ENCODE results near the gene TAOK3. TPM values are rescaled to one million over a fixed set of nuclear protein-coding genes. Genes with fewer than 3 reads are reported as not detected.

Gene TAOK3
- polyA plus RNA-seq, 3 donors, result 19.7 to 58.3 (median 44.8) TPM

- Mint-ChIP-seq H3K4me3 (no peak overlapping the region), H3K27ac (peak overlapping the region in 1 of 7 donors; percentile 6), H3K4me1 (peaks cover 14% of the 10 kb centered on the region), H3K9me3 (no peaks in the 10 kb centered on the region), H3K36me3 (peaks cover 37 to 55% of the 10 kb centered on the region in 2 donors), H3K27me3 (ENCODE audit: low read depth in 3 of 3) (no peaks in the 10 kb centered on the region)
- Histone ChIP-seq H3K9ac (ENCODE audit: insufficient read depth, low read length, poor library complexity, severe bottlenecking) (no peak overlapping the region), H3K27me3 (ENCODE audit: control insufficient read depth in 2 of 2, insufficient read depth in 2 of 2, low read length in 2 of 2) (no peaks in the 10 kb centered on the region), H3K27ac (ENCODE audit: low read depth in 1 of 2, low read length in 2 of 2) (no peak overlapping the region), H2AFZ (ENCODE audit: insufficient read depth, low read depth, low read length, poor library complexity, severe bottlenecking) (no peak overlapping the region), H3K4me2 (replicated peaks; ENCODE audit: extremely low read depth, low read length, poor library complexity, severe bottlenecking) (no peak overlapping the region), H4K20me1 (ENCODE audit: insufficient read depth, low read length) (peaks cover 60% of the 10 kb centered on the region), H3K4me1 (ENCODE audit: control insufficient read depth in 1 of 2, insufficient read depth in 2 of 2, low read length in 2 of 2) (peaks cover 0 to 7% of the 10 kb centered on the region in 2 donors), H3K79me2 (ENCODE audit: insufficient read depth, low read length) (peaks cover 10% of the 10 kb centered on the region), H3K9me3 (replicated peaks in 1 of 2; ENCODE audit: control insufficient read depth in 1 of 2, insufficient read depth in 1 of 2, low read length in 2 of 2) (no peaks in the 10 kb centered on the region), H3K36me3 (replicated peaks in 1 of 2; ENCODE audit: control insufficient read depth in 1 of 2, insufficient read depth in 2 of 2, low read length in 2 of 2) (peaks cover 43 to 77% of the 10 kb centered on the region in 2 donors), H3K4me3 (replicated peaks in 1 of 3; ENCODE audit: low read depth in 2 of 3, low read length in 3 of 3) (no peak overlapping the region)
- no peak for DNase-seq
- intact Hi-C loops (cut with micrococcal nuclease), result loop anchor here in 1 of 2 donors (10.0 kb wide), 1 partner anchor 191 kb away; the partner anchor contains the start of genes SUDS3 and TAOK3
- no peak for TF ChIP-seq CTCF (IDR thresholded peaks at IDR 0.05)
These were observed 189.0 kb downstream of the TAOK3 start for GRCh38 chr12:118183711-118184110.

GRCh38 chr12:118183155-118183554 is 189.6 kb downstream of the TAOK3 start:
- no peaks in the 10 kb centered on the region for H3K27me3 ChIP-seq (ENCODE audit: control insufficient read depth in 2 of 2, insufficient read depth in 2 of 2, low read length in 2 of 2)
- H3K4me2 ChIP-seq (replicated peaks; ENCODE audit: extremely low read depth, low read length, poor library complexity, severe bottlenecking), result no peak overlapping the region
- intact Hi-C loops (cut with micrococcal nuclease), result loop anchor here in 1 of 2 donors (10.0 kb wide), 1 partner anchor 192 kb away; the partner anchor contains the start of genes SUDS3 and TAOK3
- Mint-ChIP-seq H3K27ac (peak overlapping the region in 1 of 7 donors; percentile 7), H3K4me1 (peaks cover 14% of the 10 kb centered on the region), H3K9me3 (no peaks in the 10 kb centered on the region), H3K27me3 (ENCODE audit: low read depth in 3 of 3) (no peaks in the 10 kb centered on the region), H3K36me3 (peaks cover 35 to 56% of the 10 kb centered on the region in 2 donors), H3K4me3 (no peak overlapping the region)
- H3K27ac ChIP-seq (ENCODE audit: low read depth in 1 of 2, low read length in 2 of 2), result peak overlapping the region in 1 of 2 donors; percentile 29
- H2AFZ ChIP-seq (ENCODE audit: insufficient read depth, low read depth, low read length, poor library complexity, severe bottlenecking), result no peak overlapping the region
- no peak for TF ChIP-seq CTCF (IDR thresholded peaks at IDR 0.05)
- H3K9me3 ChIP-seq (replicated peaks in 1 of 2; ENCODE audit: control insufficient read depth in 1 of 2, insufficient read depth in 1 of 2, low read length in 2 of 2), result no peaks in the 10 kb centered on the region
- H4K20me1 ChIP-seq (ENCODE audit: insufficient read depth, low read length), result peaks cover 59% of the 10 kb centered on the region
- H3K36me3 ChIP-seq (replicated peaks in 1 of 2; ENCODE audit: control insufficient read depth in 1 of 2, insufficient read depth in 2 of 2, low read length in 2 of 2), result peaks cover 41 to 77% of the 10 kb centered on the region in 2 donors
- no peak overlapping the region for H3K4me3 ChIP-seq (replicated peaks in 1 of 3; ENCODE audit: low read depth in 2 of 3, low read length in 3 of 3)
- H3K4me1 ChIP-seq (ENCODE audit: control insufficient read depth in 1 of 2, insufficient read depth in 2 of 2, low read length in 2 of 2), result peaks cover 0 to 7% of the 10 kb centered on the region in 2 donors
- H3K9ac ChIP-seq (ENCODE audit: insufficient read depth, low read length, poor library complexity, severe bottlenecking), result no peak overlapping the region
- no peak for DNase-seq
- peaks cover 10% of the 10 kb centered on the region for H3K79me2 ChIP-seq (ENCODE audit: insufficient read depth, low read length)

All from CD14-positive monocyte (primary cell).